ENCODE measurements around the gene MACC1.

Gene MACC1

GRCh38 chr7:20229646-20230500 lies 12.7 kb upstream of the MACC1 start:
- DNase-seq (ENCODE audit: low read depth in 2 of 2), result no peak

- no peak for DNase-seq (ENCODE audit: low read depth in 2 of 2)
Observed at GRCh38 chr7:20229081-20229480, 11.9 kb upstream of the MACC1 start.

DNA sequence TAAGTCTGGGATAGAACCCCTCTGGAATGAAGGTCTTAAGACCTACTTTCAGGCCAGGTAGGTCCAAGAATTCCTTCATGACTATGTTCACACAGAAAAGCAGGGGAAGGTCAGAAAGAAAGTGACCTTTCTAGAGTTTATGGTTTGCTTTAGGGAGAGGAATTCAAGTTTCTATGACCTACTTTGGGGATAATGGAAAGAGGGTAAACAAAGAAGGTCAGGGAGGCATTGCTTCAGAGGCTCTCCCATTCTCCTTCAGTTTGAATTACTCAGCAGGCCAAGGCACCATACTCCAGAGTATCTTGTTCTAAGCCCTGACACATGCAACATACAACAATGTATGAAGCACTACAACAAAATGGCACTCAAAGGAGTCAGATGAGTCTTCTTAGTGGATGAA lies 11.5 kb upstream of the MACC1 start:
- no peak for DNase-seq (ENCODE audit: low read depth in 2 of 2)

- DNase-seq (ENCODE audit: low read depth in 2 of 2), result no peak
Observed at GRCh38 chr7:20227291-20227795, 10.2 kb upstream of the MACC1 start.

DNA sequence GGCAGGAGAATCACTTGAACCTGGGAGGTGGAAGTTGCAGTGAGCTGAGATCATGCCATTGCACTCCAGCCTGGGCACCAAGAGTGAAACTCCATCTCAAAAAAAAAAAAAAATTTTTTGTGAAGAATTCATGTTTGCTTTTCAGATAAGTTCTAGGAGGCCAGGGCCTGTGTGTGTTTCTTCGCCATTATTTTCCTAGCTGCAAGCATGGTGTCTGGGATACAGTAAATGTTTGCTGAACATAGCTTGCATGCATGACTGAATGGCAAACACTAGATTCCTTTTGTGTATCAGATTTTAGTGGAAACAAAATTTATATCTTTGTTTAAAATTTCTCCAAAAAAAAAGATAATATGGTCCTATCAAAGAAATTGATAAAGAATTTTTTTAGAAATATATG lies 9.7 kb upstream of the MACC1 start:
- DNase-seq (ENCODE audit: low read depth in 2 of 2), result no peak

DNA sequence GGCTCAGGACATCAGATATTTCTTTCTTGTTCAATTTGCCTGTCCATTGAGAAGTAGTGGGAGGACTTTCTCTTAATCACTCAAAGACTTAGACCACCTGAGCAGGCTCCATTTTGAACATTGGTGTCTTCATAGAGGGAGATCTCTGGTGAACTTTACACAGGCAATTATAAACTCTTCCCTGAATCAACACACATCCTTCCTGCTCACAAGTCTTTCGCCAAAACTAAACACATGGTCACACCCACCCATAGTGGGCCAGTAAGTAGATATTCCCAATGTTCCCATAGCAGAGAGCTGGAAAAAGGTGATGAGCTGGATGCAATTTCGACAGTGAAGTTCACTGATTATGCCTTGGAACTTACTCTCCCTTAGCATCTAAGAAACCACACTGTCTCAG lies 8.2 kb upstream of the MACC1 start:
- no peak for DNase-seq (ENCODE audit: low read depth in 2 of 2)

DNA sequence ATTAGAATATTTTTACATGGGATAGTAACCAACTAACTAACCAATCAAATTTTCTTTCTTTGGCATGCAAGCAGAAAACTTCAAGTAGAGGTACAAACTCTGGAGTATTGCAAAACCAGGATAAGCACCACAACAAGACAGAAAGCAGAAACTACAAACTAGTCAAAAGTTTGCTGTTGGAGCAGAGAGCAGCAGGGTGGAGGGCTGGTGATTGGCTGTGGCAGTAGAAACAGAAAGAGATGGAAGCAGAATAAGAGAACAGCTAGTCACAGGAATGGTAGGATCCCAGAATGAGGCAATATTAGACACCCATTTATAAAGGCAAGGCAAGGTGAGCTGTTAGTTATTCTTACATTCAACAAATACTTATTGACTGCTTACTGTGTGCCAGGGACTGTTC lies 6.8 kb upstream of the MACC1 start:
- no peak for DNase-seq (ENCODE audit: low read depth in 2 of 2)

DNA sequence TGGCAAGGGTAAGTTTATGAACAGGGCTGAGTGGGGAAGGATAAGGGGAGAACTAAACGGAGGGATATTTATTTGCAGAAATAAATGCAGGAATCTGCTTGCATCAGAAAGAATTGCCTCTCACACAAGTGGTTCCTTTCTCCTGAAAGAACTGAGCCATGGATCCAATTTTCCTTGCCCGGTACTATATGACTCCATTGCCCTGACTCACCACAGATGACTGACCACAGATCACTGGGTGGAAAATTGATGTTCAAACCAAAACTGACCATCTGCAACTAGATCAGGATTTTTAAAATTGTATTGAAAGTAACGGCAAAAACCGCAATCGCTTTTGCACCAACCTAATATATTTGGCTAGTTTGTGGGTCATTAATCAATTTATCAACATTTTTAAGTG lies 6.2 kb upstream of the MACC1 start:
- no peak for DNase-seq (ENCODE audit: low read depth in 2 of 2)

GRCh38 chr7:20222219-20222828 lies 5.1 kb upstream of the MACC1 start:
- DNase-seq (ENCODE audit: low read depth in 2 of 2), result no peak

DNA sequence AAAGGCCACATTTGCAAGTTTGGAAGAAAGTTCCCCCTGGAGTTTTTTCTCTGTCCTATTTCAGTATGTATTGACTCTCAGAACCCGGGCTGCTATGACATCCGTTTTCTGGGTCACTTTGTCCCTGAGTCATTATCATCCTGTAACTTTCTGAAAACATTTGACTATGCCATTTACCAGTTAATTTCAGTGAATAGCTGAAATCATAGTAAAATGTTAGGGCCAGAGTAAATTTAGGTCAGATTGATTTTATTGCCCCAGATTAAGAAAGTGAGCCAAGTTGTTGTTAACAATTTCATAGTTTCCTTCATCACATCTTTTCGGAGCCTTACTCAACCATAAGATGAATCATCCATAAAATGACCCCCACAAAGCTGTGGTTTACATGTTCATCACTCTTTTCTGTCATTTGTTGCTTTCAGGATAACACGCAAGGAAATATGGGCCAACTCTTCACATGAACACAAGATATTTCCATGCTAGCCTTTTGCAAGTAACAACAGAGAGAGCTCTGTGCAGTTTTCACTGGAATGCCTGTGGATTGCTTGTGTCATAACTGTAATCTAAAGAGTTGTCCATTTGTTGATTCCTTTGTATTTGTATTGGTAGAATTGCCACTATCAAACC lies 3.9 kb upstream of the MACC1 start:
- DNase-seq (ENCODE audit: low read depth in 2 of 2), result no peak

GRCh38 chr7:20220293-20220761 lies 3.1 kb upstream of the MACC1 start:
- no peak for DNase-seq (ENCODE audit: low read depth in 2 of 2)

- no peak for DNase-seq (ENCODE audit: low read depth in 2 of 2)
Observed at GRCh38 chr7:20219446-20220292, 2.5 kb upstream of the MACC1 start.

DNA sequence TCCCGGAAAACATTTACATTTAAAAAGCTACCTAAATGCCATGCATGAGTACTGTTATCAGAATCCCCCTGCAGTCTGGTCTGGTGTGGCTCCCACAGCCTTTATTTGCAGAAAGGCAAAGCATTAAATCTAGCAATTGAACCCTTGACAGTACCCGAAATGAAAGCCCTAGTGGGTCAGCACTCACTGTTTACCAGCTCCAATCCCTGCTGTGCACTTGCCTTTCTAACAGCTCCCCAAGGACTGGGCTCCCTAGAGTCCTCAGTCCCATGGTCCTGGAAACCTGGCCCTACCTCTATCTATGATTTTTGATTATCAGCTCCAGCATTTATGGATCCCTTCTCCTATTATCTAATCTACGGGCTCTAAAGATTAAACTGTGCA lies 1.9 kb upstream of the MACC1 start:
- DNase-seq (ENCODE audit: low read depth in 2 of 2), result no peak

- DNase-seq (ENCODE audit: low read depth in 2 of 2), result no peak
Observed at GRCh38 chr7:20218279-20218678, 1.1 kb upstream of the MACC1 start.

DNA sequence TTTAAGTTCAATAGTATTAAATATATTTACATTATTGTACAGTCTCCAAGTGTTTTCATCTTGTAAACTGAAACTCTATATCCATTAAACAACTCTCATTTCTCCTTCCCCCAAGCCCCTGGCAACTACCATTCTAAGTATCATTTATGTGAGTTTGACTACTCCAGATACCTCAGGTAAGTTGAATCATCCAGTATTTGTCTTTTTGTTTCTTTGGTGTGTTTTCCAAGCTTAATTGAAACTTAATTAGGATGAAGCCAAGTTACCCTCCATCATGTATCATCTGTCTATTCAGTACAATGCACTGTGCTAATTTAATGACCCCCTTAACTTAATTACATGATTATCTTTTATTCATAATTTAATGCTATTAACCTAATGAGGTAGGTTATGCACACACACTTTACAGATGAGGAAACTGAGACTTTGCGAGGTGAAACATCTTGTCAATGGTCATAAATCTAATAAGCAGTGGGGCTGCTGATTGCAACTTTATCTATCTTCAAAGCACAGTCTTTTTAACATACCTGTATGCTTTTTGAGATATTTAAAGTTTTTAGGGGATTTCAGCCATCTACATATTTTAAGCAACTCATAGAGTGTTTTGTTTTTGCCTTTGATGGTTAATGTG lies 663 bp downstream of the MACC1 start:
- no peak for DNase-seq (ENCODE audit: low read depth in 2 of 2)

- no peak for DNase-seq (ENCODE audit: low read depth in 2 of 2)
Observed at GRCh38 chr7:20214921-20215669, 2.1 kb downstream of the MACC1 start.

DNA sequence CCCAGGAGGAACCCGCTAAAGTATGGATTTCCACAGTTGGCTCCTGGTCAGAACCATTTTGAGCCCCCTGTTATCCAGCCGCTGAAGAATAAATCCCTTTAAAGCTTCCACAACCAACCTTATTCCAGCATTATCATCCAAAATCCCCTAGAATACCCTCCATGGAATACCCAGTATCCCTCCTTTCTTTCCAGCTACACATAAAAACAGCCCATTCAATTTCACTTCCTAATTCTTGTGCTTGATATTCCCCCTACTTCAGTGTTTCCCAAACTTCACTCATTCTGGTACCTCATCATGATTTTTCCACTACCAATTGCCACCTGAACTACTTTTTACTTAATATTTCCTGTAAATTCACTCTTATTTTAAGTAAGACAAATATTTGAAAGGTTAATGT lies 3.1 kb downstream of the MACC1 start:
- no peak for DNase-seq (ENCODE audit: low read depth in 2 of 2)

DNA sequence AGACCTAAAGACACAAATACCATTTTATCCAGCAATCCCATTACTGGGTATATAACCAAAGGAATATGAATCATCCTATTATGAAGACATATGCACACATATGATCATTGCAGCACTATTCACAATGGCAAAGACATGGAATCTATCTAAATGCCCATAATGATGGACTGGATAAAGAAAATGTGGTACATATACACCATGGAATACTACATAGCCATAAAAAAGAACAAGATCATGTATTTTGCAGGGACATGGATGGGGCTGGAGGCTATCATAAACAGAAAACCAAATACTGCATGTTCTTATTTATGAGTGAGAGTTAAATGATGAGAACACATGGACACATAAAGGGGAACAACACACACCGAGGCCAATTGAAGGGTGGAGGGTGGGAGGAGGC lies 3.8 kb downstream of the MACC1 start:
- DNase-seq (ENCODE audit: low read depth in 2 of 2), result no peak

- DNase-seq (ENCODE audit: low read depth in 2 of 2), result no peak
Observed at GRCh38 chr7:20211376-20211775, 5.8 kb downstream of the MACC1 start.

DNA sequence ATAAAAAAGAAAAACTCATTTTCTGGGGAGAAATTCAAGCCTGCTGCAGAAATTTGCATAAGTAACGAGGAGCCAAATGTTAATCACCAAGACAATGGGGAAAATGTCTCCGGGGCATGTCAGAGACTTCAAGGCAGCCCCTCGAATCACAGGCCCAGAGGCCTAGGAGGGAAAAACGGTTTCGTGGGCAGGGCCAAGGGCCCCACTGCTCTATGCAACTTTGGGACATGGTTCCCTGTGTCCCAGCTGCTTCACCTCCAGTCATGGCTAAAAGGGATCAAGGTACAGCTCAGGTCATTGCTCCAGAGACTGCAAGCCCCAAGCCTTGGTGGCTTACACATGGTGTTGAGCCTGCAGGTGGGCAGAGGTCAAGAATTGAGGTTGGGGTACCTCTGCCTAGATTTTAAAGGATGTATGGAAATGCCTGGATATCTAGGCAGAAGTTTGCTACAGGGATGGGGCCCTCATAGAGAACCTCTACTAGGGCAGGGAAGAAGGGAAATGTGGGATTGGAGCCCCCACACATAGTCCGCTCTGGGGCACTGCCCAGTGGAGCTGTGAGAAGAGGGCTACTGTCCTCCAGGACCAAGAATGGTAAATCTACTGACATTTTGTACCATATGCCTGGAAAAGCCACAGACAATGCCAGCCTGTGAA lies 8.4 kb downstream of the MACC1 start:
- DNase-seq (ENCODE audit: low read depth in 2 of 2), result no peak

All from stimulated activated CD8-positive, alpha-beta memory T cell treated with anti-CD3 and anti-CD28 coated beads, Interleukin-2, amount 100 ng/mL, for 48 hours (primary cell).